GM12878 (cell line): ENCODE results near the gene KDELR1.

Experiments used
- BHLHE40 ChIP-seq, 2 experiments: fragments of 450-650 bp in 1 of 2; IDR thresholded peaks; 2 replicates each; pipeline ENCODE4 v1.6.1; 2011 to 2017; ENCODE audit warnings: low read depth in 2 of 2, borderline replicate concordance in 1 of 2, improper control_type of control experiment in 1 of 2, low read length in 1 of 2, mild to moderate bottlenecking in 1 of 2
- CEBPB ChIP-seq, 2 experiments: fragments of 150-350 bp in 1 of 2; IDR thresholded peaks; 2 replicates each; pipeline ENCODE4 v1.6.1; 2012 to 2014; ENCODE audit warnings: low read depth in 2 of 2, low read length in 2 of 2, borderline replicate concordance in 1 of 2, inconsistent platforms in 1 of 2
- FOS ChIP-seq: IDR thresholded peaks from 3 replicates; pipeline ENCODE4 v1.6.1; 2011; ENCODE audit warnings: borderline replicate concordance; ENCODE audit not compliant: insufficient read length; ENCODE audit errors: extremely low read depth
- FOXK2 ChIP-seq: fragments of 450-650 bp; IDR thresholded peaks from 2 replicates; pipeline ENCODE4 v1.6.1; 2017; ENCODE audit warnings: mild to moderate bottlenecking, moderate library complexity
- JUNB ChIP-seq: IDR thresholded peaks from 2 replicates; pipeline ENCODE4 v1.6.1; 2016; ENCODE audit warnings: antibody characterized with exemption, mild to moderate bottlenecking
- MXI1 ChIP-seq: fragments of 150-350 bp; IDR thresholded peaks from 2 replicates; pipeline ENCODE4 v1.6.1; 2011; ENCODE audit warnings: low read depth, mild to moderate bottlenecking, inconsistent platforms, low read length, improper control_type of control experiment
- PAX5 ChIP-seq: IDR thresholded peaks from 2 replicates; pipeline ENCODE4 v1.6.1; 2011; ENCODE audit warnings: low read depth, low read length, borderline replicate concordance
- POLR2A ChIP-seq: IDR thresholded peaks from 2 replicates; pipeline ENCODE4 v1.6.1; 2011; ENCODE audit warnings: low read depth, mild to moderate bottlenecking, low read length
- SIN3A ChIP-seq: IDR thresholded peaks from 2 replicates; pipeline ENCODE4 v1.6.1; 2012; ENCODE audit warnings: low read depth, low read length, improper control_type of control experiment
- SUZ12 ChIP-seq: fragments of 200-600 bp; sonication (generic); IDR thresholded peaks from one replicate; pipeline ENCODE4 v1.6.1; 2018; ENCODE audit warnings: antibody characterized with exemption, mild to moderate bottlenecking; ENCODE audit not compliant: unreplicated experiment
- TCF3 ChIP-seq: IDR thresholded peaks from 2 replicates; pipeline ENCODE4 v1.6.1; 2012; ENCODE audit warnings: low read depth, mild to moderate bottlenecking, low read length, borderline replicate concordance; ENCODE audit not compliant: insufficient read depth
- TF ChIP-seq, protein P1 (sequence below): fragments of 450-650 bp; IDR thresholded peaks from 2 replicates; pipeline ENCODE4 v1.6.1; 2017; ENCODE audit warnings: mild to moderate bottlenecking, moderate library complexity
- TF ChIP-seq, protein P2 (sequence below), 3 experiments: IDR thresholded peaks in 2 of 3; conservative IDR thresholded peaks in 1 of 3; 2 replicates each; pipeline ENCODE4 v1.5.1; 2011; ENCODE audit warnings: low read depth in 3 of 3, low read length in 3 of 3, mild to moderate bottlenecking in 3 of 3, control low read depth in 2 of 3, moderate library complexity in 2 of 3, inconsistent platforms in 1 of 3, mixed read lengths in 1 of 3; ENCODE audit not compliant: control insufficient read depth in 2 of 3, insufficient read depth in 1 of 3; ENCODE audit errors: extremely low read depth in 1 of 3
- TF ChIP-seq, protein P3 (sequence below): fragments of 150-350 bp; IDR thresholded peaks from 2 replicates; pipeline ENCODE4 v1.6.1; 2016; ENCODE audit warnings: low read depth, low read length

DNA sequence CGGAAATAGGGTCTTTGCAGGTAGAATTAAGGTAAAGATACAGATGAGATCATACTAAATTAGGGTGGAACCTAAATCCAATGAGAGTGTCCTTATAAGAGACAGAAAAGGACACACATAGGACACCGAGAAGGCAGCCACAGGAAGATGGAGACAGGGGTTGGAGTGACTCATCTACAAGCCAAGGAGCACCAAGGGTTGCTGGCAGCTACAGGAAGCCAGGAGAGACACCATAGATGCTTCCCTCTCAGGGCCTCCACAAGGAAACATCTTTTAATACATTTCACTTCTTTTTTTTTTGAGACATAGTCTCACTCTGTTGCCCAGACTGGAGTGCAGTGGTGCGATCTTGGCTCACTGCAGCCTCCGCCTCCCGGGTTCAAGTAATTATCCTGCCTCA is 37.7 kb downstream of the KDELR1 start:
- TF ChIP-seq CEBPB (IDR thresholded peaks at IDR 0.05; ENCODE audit: borderline replicate concordance in 1 of 2, low read depth in 2 of 2, low read length in 2 of 2) (no peak), SUZ12 (no peak), BHLHE40 (IDR thresholded peaks at IDR 0.05; ENCODE audit: borderline replicate concordance in 1 of 2, low read depth in 2 of 2, low read length in 1 of 2) (no peak), TCF3 (no peak), JUNB (no peak), PAX5 (no peak), SIN3A (no peak), FOS (no peak), POLR2A (no peak), MXI1 (no peak), FOXK2 (no peak)
- TF ChIP-seq, protein P1, sequence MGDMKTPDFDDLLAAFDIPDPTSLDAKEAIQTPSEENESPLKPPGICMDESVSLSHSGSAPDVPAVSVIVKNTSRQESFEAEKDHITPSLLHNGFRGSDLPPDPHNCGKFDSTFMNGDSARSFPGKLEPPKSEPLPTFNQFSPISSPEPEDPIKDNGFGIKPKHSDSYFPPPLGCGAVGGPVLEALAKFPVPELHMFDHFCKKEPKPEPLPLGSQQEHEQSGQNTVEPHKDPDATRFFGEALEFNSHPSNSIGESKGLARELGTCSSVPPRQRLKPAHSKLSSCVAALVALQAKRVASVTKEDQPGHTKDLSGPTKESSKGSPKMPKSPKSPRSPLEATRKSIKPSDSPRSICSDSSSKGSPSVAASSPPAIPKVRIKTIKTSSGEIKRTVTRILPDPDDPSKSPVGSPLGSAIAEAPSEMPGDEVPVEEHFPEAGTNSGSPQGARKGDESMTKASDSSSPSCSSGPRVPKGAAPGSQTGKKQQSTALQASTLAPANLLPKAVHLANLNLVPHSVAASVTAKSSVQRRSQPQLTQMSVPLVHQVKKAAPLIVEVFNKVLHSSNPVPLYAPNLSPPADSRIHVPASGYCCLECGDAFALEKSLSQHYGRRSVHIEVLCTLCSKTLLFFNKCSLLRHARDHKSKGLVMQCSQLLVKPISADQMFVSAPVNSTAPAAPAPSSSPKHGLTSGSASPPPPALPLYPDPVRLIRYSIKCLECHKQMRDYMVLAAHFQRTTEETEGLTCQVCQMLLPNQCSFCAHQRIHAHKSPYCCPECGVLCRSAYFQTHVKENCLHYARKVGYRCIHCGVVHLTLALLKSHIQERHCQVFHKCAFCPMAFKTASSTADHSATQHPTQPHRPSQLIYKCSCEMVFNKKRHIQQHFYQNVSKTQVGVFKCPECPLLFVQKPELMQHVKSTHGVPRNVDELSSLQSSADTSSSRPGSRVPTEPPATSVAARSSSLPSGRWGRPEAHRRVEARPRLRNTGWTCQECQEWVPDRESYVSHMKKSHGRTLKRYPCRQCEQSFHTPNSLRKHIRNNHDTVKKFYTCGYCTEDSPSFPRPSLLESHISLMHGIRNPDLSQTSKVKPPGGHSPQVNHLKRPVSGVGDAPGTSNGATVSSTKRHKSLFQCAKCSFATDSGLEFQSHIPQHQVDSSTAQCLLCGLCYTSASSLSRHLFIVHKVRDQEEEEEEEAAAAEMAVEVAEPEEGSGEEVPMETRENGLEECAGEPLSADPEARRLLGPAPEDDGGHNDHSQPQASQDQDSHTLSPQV, result no peak
- TF ChIP-seq, protein P2, sequence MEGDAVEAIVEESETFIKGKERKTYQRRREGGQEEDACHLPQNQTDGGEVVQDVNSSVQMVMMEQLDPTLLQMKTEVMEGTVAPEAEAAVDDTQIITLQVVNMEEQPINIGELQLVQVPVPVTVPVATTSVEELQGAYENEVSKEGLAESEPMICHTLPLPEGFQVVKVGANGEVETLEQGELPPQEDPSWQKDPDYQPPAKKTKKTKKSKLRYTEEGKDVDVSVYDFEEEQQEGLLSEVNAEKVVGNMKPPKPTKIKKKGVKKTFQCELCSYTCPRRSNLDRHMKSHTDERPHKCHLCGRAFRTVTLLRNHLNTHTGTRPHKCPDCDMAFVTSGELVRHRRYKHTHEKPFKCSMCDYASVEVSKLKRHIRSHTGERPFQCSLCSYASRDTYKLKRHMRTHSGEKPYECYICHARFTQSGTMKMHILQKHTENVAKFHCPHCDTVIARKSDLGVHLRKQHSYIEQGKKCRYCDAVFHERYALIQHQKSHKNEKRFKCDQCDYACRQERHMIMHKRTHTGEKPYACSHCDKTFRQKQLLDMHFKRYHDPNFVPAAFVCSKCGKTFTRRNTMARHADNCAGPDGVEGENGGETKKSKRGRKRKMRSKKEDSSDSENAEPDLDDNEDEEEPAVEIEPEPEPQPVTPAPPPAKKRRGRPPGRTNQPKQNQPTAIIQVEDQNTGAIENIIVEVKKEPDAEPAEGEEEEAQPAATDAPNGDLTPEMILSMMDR (IDR thresholded peaks at IDR 0.05 in 2 of 3, conservative IDR thresholded peaks at IDR 0.05 in 1 of 3; ENCODE audit: control insufficient read depth in 2 of 3, extremely low read depth in 1 of 3, insufficient read depth in 1 of 3, low read depth in 3 of 3, low read length in 3 of 3), result no peak
- TF ChIP-seq, protein P3, sequence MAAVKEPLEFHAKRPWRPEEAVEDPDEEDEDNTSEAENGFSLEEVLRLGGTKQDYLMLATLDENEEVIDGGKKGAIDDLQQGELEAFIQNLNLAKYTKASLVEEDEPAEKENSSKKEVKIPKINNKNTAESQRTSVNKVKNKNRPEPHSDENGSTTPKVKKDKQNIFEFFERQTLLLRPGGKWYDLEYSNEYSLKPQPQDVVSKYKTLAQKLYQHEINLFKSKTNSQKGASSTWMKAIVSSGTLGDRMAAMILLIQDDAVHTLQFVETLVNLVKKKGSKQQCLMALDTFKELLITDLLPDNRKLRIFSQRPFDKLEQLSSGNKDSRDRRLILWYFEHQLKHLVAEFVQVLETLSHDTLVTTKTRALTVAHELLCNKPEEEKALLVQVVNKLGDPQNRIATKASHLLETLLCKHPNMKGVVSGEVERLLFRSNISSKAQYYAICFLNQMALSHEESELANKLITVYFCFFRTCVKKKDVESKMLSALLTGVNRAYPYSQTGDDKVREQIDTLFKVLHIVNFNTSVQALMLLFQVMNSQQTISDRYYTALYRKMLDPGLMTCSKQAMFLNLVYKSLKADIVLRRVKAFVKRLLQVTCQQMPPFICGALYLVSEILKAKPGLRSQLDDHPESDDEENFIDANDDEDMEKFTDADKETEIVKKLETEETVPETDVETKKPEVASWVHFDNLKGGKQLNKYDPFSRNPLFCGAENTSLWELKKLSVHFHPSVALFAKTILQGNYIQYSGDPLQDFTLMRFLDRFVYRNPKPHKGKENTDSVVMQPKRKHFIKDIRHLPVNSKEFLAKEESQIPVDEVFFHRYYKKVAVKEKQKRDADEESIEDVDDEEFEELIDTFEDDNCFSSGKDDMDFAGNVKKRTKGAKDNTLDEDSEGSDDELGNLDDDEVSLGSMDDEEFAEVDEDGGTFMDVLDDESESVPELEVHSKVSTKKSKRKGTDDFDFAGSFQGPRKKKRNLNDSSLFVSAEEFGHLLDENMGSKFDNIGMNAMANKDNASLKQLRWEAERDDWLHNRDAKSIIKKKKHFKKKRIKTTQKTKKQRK, result no peak
